Neural cell (in vitro differentiated cells): ENCODE data around the gene EFR3B. TPM values are rescaled to one million over a fixed set of nuclear protein-coding genes. Genes with fewer than 3 reads are reported as not detected.

Experiments
- H2AFZ ChIP-seq: fragments of 200-600, 300-800 bp; sonication (generic), shearing (Covaris generic); 2 replicates; pipeline ENCODE4 v1.6.0; 2014; ENCODE audit warnings: low read depth, mild to moderate bottlenecking, antibody characterized with exemption, low read length, moderate library complexity
- H3F3A ChIP-seq: fragments of 200-600 bp; shearing (Covaris generic); 2 replicates; pipeline ENCODE4 v1.6.1; 2016; ENCODE audit warnings: mild to moderate bottlenecking, moderate library complexity, mixed read lengths, antibody characterized with exemption, low read length; ENCODE audit not compliant: insufficient read depth, poor library complexity, severe bottlenecking
- H3K27ac ChIP-seq: fragments of 200-600, 300-800 bp; sonication (generic), shearing (Covaris generic); 2 replicates; pipeline ENCODE4 v1.5.1; 2014; ENCODE audit warnings: mild to moderate bottlenecking, low read length, moderate library complexity
- H3K27me3 ChIP-seq: fragments of 300-800, 200-600 bp; sonication (generic), shearing (Covaris generic); 2 replicates; pipeline ENCODE4 v1.6.0; 2014; ENCODE audit warnings: mild to moderate bottlenecking, low read depth, low read length, moderate library complexity; ENCODE audit not compliant: insufficient read depth
- H3K36me3 ChIP-seq: fragments of 300-800, 200-600 bp; sonication (generic), shearing (Covaris generic); 2 replicates; pipeline ENCODE4 v1.5.1; 2014; ENCODE audit warnings: mild to moderate bottlenecking, antibody characterized with exemption, low read length, moderate library complexity; ENCODE audit not compliant: insufficient read depth
- H3K4me2 ChIP-seq: fragments of 300-800, 200-600 bp; sonication (generic), shearing (Covaris generic); 2 replicates; pipeline ENCODE4 v1.6.0; 2014; ENCODE audit warnings: mild to moderate bottlenecking, low read length
- H3K4me3 ChIP-seq: fragments of 300-800, 200-600 bp; sonication (generic), shearing (Covaris generic); 2 replicates; pipeline ENCODE4 v1.5.1; 2014; ENCODE audit warnings: mild to moderate bottlenecking, low read length, moderate library complexity
- H3K79me2 ChIP-seq: fragments of 200-600 bp; shearing (Covaris generic); replicated peaks from 2 replicates; pipeline ENCODE4 v1.6.0; 2014; ENCODE audit warnings: mild to moderate bottlenecking, low read length, moderate library complexity; ENCODE audit not compliant: insufficient read depth
- H3K9ac ChIP-seq: fragments of 300-800, 200-600 bp; sonication (generic), shearing (Covaris generic); 2 replicates; pipeline ENCODE4 v1.6.1; 2016; ENCODE audit warnings: mild to moderate bottlenecking, low read length, mixed read lengths
- H3K9me2 ChIP-seq: fragments of 200-600 bp; shearing (Covaris generic); 2 replicates; pipeline ENCODE4 v1.6.1; 2016; ENCODE audit warnings: mild to moderate bottlenecking, low read length, mixed read lengths; ENCODE audit not compliant: insufficient read depth
- H3K9me3 ChIP-seq: fragments of 200-600, 300-800 bp; sonication (generic), shearing (Covaris generic); 2 replicates; pipeline ENCODE4 v1.6.1; 2016; ENCODE audit warnings: mild to moderate bottlenecking, mixed run types, low read length, moderate library complexity, mixed read lengths
- H4K20me1 ChIP-seq: fragments of 200-600 bp; shearing (Covaris generic); 2 replicates; pipeline ENCODE4 v1.6.1; 2016; ENCODE audit warnings: mild to moderate bottlenecking, mixed run types; ENCODE audit not compliant: insufficient read depth
- CTCF ChIP-seq: fragments of 450-650 bp; IDR thresholded peaks from 2 replicates; pipeline ENCODE4 v1.5.1; 2014; ENCODE audit warnings: antibody characterized with exemption, mild to moderate bottlenecking, moderate library complexity; ENCODE audit not compliant: poor library complexity, severe bottlenecking
- EP300 ChIP-seq: fragments of 450-650 bp; conservative IDR thresholded peaks from 2 replicates; pipeline ENCODE4 v1.6.1; 2014; ENCODE audit warnings: antibody characterized with exemption, mild to moderate bottlenecking, moderate library complexity; ENCODE audit not compliant: poor library complexity, severe bottlenecking
- EZH2 ChIP-seq: fragments of 200-600, 300-800 bp; shearing (Covaris generic), sonication (generic); IDR thresholded peaks from 2 replicates; pipeline ENCODE4 v1.6.1; 2014; ENCODE audit warnings: antibody characterized with exemption, low read length, borderline replicate concordance, mild to moderate bottlenecking; ENCODE audit not compliant: insufficient read depth, poor library complexity, severe bottlenecking
- MXI1 ChIP-seq: fragments of 450-650 bp; conservative IDR thresholded peaks from 2 replicates; pipeline ENCODE4 v1.6.1; 2014; ENCODE audit warnings: antibody characterized with exemption, mild to moderate bottlenecking; ENCODE audit not compliant: poor library complexity, severe bottlenecking
- POLR2AphosphoS5 ChIP-seq: IDR thresholded peaks from 2 replicates; pipeline ENCODE4 v1.6.1; 2012
- RAD21 ChIP-seq: fragments of 450-650 bp; conservative IDR thresholded peaks from 2 replicates; pipeline ENCODE4 v1.6.1; 2014; ENCODE audit warnings: antibody characterized with exemption, mild to moderate bottlenecking, moderate library complexity
- SMC3 ChIP-seq: fragments of 450-650 bp; conservative IDR thresholded peaks from 2 replicates; pipeline ENCODE4 v1.6.1; 2014; ENCODE audit warnings: antibody characterized with exemption, mild to moderate bottlenecking, moderate library complexity; ENCODE audit not compliant: poor library complexity
- TAF1 ChIP-seq: IDR thresholded peaks from 2 replicates; pipeline ENCODE4 v1.6.1; 2012; ENCODE audit warnings: low read depth
- polyA plus RNA-seq: library from polyadenylated mRNA; depleted of rRNA; stranded (reverse); fragments of >200 nt; gene quantifications from 2 replicates; pipeline ENCODE4 v1.2.3, GENCODE V29; 2014
- TF ChIP-seq, protein P1 (sequence below): IDR thresholded peaks from 2 replicates; pipeline ENCODE4 v1.6.1; 2012; ENCODE audit warnings: borderline replicate concordance

Gene EFR3B
- polyA plus RNA-seq, 1 donor from 2014 or later: 29.3 TPM

DNA sequence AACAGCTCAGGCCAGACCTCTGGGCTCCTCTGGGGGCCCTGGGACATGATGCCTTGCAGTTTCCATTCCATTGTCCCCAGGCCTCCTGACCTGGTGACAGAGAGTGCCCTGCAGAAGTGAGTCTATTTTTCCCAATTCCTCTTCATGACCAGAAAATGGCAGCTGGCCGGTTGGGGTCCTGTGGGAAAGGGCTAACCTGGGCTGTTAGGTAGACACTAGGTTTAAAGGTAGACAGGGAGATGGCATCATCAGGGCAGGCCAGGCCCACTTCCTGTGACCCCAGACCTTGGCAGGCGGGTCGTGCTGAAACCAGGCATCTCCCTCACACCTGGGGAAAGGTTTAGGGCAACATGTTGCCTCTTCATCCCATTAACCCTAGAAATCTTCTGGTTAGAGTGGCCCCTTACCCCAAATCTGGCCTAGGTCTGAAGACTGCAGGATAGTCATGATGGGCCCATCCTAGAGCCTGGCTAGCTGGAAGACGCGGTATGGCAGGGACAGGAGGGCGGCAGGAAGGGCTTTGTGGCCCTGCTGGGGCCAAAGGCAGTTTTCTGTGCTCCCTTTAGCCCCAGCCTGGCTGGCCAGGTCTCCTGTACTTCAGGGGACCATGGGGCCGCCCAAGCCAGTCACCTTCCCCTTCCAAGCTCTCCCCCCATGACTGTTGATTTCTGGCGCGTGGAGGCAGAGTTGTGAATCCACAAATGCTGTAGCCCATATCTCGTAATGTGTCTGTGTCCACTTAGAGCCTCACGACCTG, 116.4 kb downstream of the EFR3B start:
- Histone ChIP-seq H3K9ac (no peak overlapping the region), H3K9me2 (no peaks in the 10 kb centered on the region), H3K27me3 (no peaks in the 10 kb centered on the region), H2AFZ (no peak overlapping the region), H3F3A (no peaks in the 10 kb centered on the region), H3K4me2 (no peak overlapping the region), H4K20me1 (no peaks in the 10 kb centered on the region), H3K9me3 (no peaks in the 10 kb centered on the region), H3K36me3 (no peaks in the 10 kb centered on the region), H3K27ac (no peak overlapping the region), H3K79me2 (no peaks in the 10 kb centered on the region), H3K4me3 (no peak overlapping the region)
- TF ChIP-seq EZH2: no peak

DNA sequence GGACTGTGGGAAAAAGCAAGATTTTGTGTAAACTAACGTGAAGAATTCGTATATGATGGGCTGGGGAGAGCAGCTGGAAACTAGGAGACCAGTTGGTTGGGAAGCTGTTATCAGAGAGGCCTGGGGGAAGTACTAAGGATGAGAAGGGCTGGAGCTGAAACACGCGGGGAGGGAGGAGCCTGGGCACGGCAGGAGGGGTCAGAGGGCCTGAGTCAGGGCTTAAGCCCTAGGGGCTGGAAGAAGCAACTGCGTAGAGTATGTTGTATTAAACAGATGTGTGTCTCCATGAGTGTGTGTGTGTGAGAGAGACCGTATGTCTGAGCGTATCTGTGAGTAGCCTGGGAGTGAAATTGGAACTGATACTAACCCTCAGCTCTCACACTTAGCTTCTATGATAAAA, 118.1 kb downstream of the EFR3B start:
- no peak overlapping the region for H3K4me2 ChIP-seq
- no peaks in the 10 kb centered on the region for H3K27me3 ChIP-seq
- no peak overlapping the region for H3K27ac ChIP-seq
- H3K79me2 ChIP-seq: no peaks in the 10 kb centered on the region
- no peak overlapping the region for H3K4me3 ChIP-seq
- H3K36me3 ChIP-seq: no peaks in the 10 kb centered on the region
- H3K9me3 ChIP-seq: no peaks in the 10 kb centered on the region
- no peak for TF ChIP-seq POLR2AphosphoS5
- no peak for TF ChIP-seq RAD21
- no peak overlapping the region for H3K9ac ChIP-seq
- H3K9me2 ChIP-seq: no peaks in the 10 kb centered on the region
- H4K20me1 ChIP-seq: no peaks in the 10 kb centered on the region
- no peaks in the 10 kb centered on the region for H3F3A ChIP-seq
- H2AFZ ChIP-seq: no peak overlapping the region

GRCh38 chr2:25160376-25160775, 118.5 kb downstream of the EFR3B start:
- Histone ChIP-seq H4K20me1 (no peaks in the 10 kb centered on the region), H3K79me2 (no peaks in the 10 kb centered on the region), H3K4me2 (no peak overlapping the region), H3F3A (no peaks in the 10 kb centered on the region), H3K27me3 (no peaks in the 10 kb centered on the region), H3K9me3 (no peaks in the 10 kb centered on the region), H3K4me3 (no peak overlapping the region), H3K27ac (no peak overlapping the region), H3K9ac (no peak overlapping the region), H3K36me3 (no peaks in the 10 kb centered on the region), H3K9me2 (no peaks in the 10 kb centered on the region), H2AFZ (no peak overlapping the region)
- TF ChIP-seq MXI1 (no peak), TAF1 (no peak), RAD21 (no peak), POLR2AphosphoS5 (no peak), EP300 (no peak), CTCF (no peak), EZH2 (no peak), SMC3 (no peak)
- TF ChIP-seq, protein P1, sequence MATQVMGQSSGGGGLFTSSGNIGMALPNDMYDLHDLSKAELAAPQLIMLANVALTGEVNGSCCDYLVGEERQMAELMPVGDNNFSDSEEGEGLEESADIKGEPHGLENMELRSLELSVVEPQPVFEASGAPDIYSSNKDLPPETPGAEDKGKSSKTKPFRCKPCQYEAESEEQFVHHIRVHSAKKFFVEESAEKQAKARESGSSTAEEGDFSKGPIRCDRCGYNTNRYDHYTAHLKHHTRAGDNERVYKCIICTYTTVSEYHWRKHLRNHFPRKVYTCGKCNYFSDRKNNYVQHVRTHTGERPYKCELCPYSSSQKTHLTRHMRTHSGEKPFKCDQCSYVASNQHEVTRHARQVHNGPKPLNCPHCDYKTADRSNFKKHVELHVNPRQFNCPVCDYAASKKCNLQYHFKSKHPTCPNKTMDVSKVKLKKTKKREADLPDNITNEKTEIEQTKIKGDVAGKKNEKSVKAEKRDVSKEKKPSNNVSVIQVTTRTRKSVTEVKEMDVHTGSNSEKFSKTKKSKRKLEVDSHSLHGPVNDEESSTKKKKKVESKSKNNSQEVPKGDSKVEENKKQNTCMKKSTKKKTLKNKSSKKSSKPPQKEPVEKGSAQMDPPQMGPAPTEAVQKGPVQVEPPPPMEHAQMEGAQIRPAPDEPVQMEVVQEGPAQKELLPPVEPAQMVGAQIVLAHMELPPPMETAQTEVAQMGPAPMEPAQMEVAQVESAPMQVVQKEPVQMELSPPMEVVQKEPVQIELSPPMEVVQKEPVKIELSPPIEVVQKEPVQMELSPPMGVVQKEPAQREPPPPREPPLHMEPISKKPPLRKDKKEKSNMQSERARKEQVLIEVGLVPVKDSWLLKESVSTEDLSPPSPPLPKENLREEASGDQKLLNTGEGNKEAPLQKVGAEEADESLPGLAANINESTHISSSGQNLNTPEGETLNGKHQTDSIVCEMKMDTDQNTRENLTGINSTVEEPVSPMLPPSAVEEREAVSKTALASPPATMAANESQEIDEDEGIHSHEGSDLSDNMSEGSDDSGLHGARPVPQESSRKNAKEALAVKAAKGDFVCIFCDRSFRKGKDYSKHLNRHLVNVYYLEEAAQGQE: no peak
